Common myeloid progenitor, CD34-positive (primary cell): ENCODE measurements around the gene NUB1. TPM values are rescaled to one million over a fixed set of nuclear protein-coding genes. Genes with fewer than 3 reads are reported as not detected.
A peak's percentile ranks its signal among the peaks of the same experiment; 100 is the strongest.

ENCODE experiments used
- CTCF ChIA-PET: fragments of 350-600 bp; sonication (Branson Sonifier 250); formaldehyde crosslinking; loops from one replicate; lab custom pipeline; 2021; ENCODE audit warnings: antibody characterized with exemption; lab: Charles Lee
- POLR2A ChIA-PET: fragments of 350-600 bp; sonication (Branson Sonifier 250); formaldehyde crosslinking; loops from one replicate; lab custom pipeline; 2021; ENCODE audit warnings: antibody characterized with exemption; lab: Charles Lee
- DNase-seq, 3 donors: peaks; one replicate each; pipeline versions ENCODE4 v3.0.0 to v3.0.0-alpha.2; 2013
- H3K27ac ChIP-seq, 2 experiments: 1 replicate in 1 of 2; 2 replicates in 1 of 2; pipeline ENCODE4 v1.7.0; 2013; ENCODE audit warnings: inconsistent platforms in 2 of 2, low read length in 2 of 2, mild to moderate bottlenecking in 2 of 2, low read depth in 1 of 2, moderate library complexity in 1 of 2; ENCODE audit not compliant: severe bottlenecking in 2 of 2, insufficient read depth in 1 of 2, poor library complexity in 1 of 2
- H3K27me3 ChIP-seq, 5 experiments: replicated peaks in 2 of 5; 1 replicate in 3 of 5; 2 replicates in 2 of 5; pipeline versions ENCODE4 v1.6.1 to v1.7.0; 2013; ENCODE audit warnings: low read length in 4 of 5, mild to moderate bottlenecking in 2 of 5, moderate library complexity in 2 of 5, inconsistent platforms in 1 of 5; ENCODE audit not compliant: insufficient read depth in 5 of 5, control insufficient read depth in 4 of 5
- H3K36me3 ChIP-seq, 4 experiments: 1 replicate in 2 of 4; 2 replicates in 2 of 4; pipeline versions ENCODE4 v1.6.1 to v1.7.0; 2013; ENCODE audit warnings: low read length in 3 of 4, control low read depth in 1 of 4, mild to moderate bottlenecking in 1 of 4; ENCODE audit not compliant: control insufficient read depth in 4 of 4, insufficient read depth in 4 of 4
- H3K4me1 ChIP-seq, 4 experiments: 1 replicate in 3 of 4; 2 replicates in 1 of 4; pipeline versions ENCODE4 v1.6.1 to v1.7.1; 2013; ENCODE audit warnings: low read length in 3 of 4, mild to moderate bottlenecking in 3 of 4, control low read depth in 1 of 4, inconsistent platforms in 1 of 4, moderate library complexity in 1 of 4; ENCODE audit not compliant: control insufficient read depth in 4 of 4, insufficient read depth in 4 of 4; ENCODE audit errors: control extremely low read depth in 1 of 4
- H3K4me3 ChIP-seq, 7 experiments: 1 replicate in 4 of 7; 2 replicates in 3 of 7; pipeline versions ENCODE4 v1.5.1 to v1.7.0; 2013; ENCODE audit warnings: mild to moderate bottlenecking in 7 of 7, low read length in 6 of 7, moderate library complexity in 6 of 7, inconsistent platforms in 2 of 7, low read depth in 2 of 7, control low read depth in 1 of 7; ENCODE audit not compliant: insufficient read depth in 4 of 7, control insufficient read depth in 1 of 7; ENCODE audit errors: extremely low read depth in 1 of 7
- H3K9me3 ChIP-seq, 5 experiments: 1 replicate in 4 of 5; 2 replicates in 1 of 5; pipeline versions ENCODE4 v1.6.1 to v1.7.1; 2013; ENCODE audit warnings: low read length in 4 of 5, mild to moderate bottlenecking in 2 of 5, inconsistent platforms in 1 of 5, low read depth in 1 of 5, moderate library complexity in 1 of 5; ENCODE audit not compliant: control insufficient read depth in 4 of 5, insufficient read depth in 2 of 5; ENCODE audit errors: control extremely low read depth in 1 of 5
- WGBS: methylation state at CpG from one replicate; pipeline ENCODE4 v1.1.5; 2013; ENCODE audit not compliant: insufficient coverage; 5-methylcytosine and 5-hydroxymethylcytosine counted together
- polyA plus RNA-seq: library from polyadenylated mRNA; unstranded; fragments of 120-200 nt; gene quantifications from one replicate; pipeline ENCODE4 v1.2.1, GENCODE V29; 2013

NUB1 gene
- 73.1 TPM for polyA plus RNA-seq

- Histone ChIP-seq H3K4me3 (peak within 1 kb of the TSS; percentile 71 to 100 (median 92)), H3K27me3 (no peaks in the 10 kb centered on the region), H3K4me1 (peaks cover 10 to 18% (median 11%) of the 10 kb centered on the region in 4 experiments), H3K9me3 (no peaks in the 10 kb centered on the region), H3K36me3 (peaks cover 4 to 18% (median 12%) of the 10 kb centered on the region in 4 experiments), H3K27ac (peak within 1 kb of the TSS; percentile 33 to 84)
- POLR2A ChIA-PET: no interaction called here
- WGBS: 9% methylated on average over 60 of the region's 72 CpGs
- DNase-seq: peak; percentile 61 to 81 (median 75)
- CTCF ChIA-PET: interaction anchor here (0.6 to 3.6 kb wide), 9 partner anchors 9 to 321 kb away, joined by 3 to 20 read pairs (median 5); no protein-coding TSS in a partner anchor
Measured at GRCh38 chr7:151341357-151342101, at the start of gene NUB1. Gene NUB1 (plus strand): TSS chr7:151341812. CDS start chr7:151345350, 3,538 bp downstream.

GRCh38 chr7:151292850-151293249, 48.8 kb upstream of the NUB1 start:
- H3K36me3 ChIP-seq: no peaks in the 10 kb centered on the region
- H3K9me3 ChIP-seq: peaks cover 0 to 9% (median 0%) of the 10 kb centered on the region in 5 experiments
- ChIA-PET CTCF (interaction anchor here (2.6 kb wide), 1 partner anchor 28 kb away, joined by 6 read pairs; no protein-coding TSS in a partner anchor), POLR2A (no interaction called here)
- no peak overlapping the region for H3K27ac ChIP-seq
- peaks cover 0 to 5% (median 0%) of the 10 kb centered on the region in 4 experiments for H3K4me1 ChIP-seq
- H3K4me3 ChIP-seq: no peak overlapping the region
- DNase-seq: no peak
- peaks cover 0 to 3% (median 0%) of the 10 kb centered on the region in 5 experiments for H3K27me3 ChIP-seq
- 100% methylated on average over 2 of the region's 3 CpGs for WGBS

- peaks cover 0 to 7% (median under 1%) of the 10 kb centered on the region in 5 experiments for H3K27me3 ChIP-seq
- DNase-seq: no peak
- ChIA-PET CTCF (interaction anchor here (0.7 to 1.5 kb wide), 6 partner anchors 9 to 64 kb away, joined by 3 to 7 read pairs (median 3); no protein-coding TSS in a partner anchor), POLR2A (interaction anchor here (0.6 kb wide), 1 partner anchor 127 kb away, joined by 3 read pairs; no protein-coding TSS in a partner anchor)
- 90% methylated on average over 2 of the region's 3 CpGs for WGBS
- peaks cover 0 to 9% (median 0%) of the 10 kb centered on the region in 5 experiments for H3K9me3 ChIP-seq
- H3K36me3 ChIP-seq: no peaks in the 10 kb centered on the region
- no peak overlapping the region for H3K27ac ChIP-seq
- no peaks in the 10 kb centered on the region for H3K4me1 ChIP-seq
- H3K4me3 ChIP-seq: no peak overlapping the region
Measured at GRCh38 chr7:151296202-151296992, 45.2 kb upstream of the NUB1 start.

GRCh38 chr7:151298765-151299164, 42.8 kb upstream of the NUB1 start:
- Histone ChIP-seq H3K9me3 (peaks cover 0 to 9% (median 0%) of the 10 kb centered on the region in 5 experiments), H3K4me1 (peaks cover 0 to 7% (median 3%) of the 10 kb centered on the region in 4 experiments), H3K27ac (no peak overlapping the region), H3K27me3 (peaks cover 0 to 23% (median 8%) of the 10 kb centered on the region in 5 experiments), H3K4me3 (no peak overlapping the region), H3K36me3 (no peaks in the 10 kb centered on the region)
- ChIA-PET POLR2A (no interaction called here), CTCF (interaction anchor here (9.4 kb wide), 1 partner anchor 54 kb away, joined by 98 read pairs; no protein-coding TSS in a partner anchor)
- DNase-seq: no peak
- 0% methylated on average over 1 of the region's 5 CpGs for WGBS

- ChIA-PET CTCF (interaction anchor here (9.4 kb wide), 1 partner anchor 55 kb away, joined by 98 read pairs; no protein-coding TSS in a partner anchor), POLR2A (no interaction called here)
- 94% methylated on average over 6 of the region's 6 CpGs for WGBS
Measured at GRCh38 chr7:151299530-151299929, 42.1 kb upstream of the NUB1 start.

GRCh38 chr7:151299940-151300645, 41.5 kb upstream of the NUB1 start:
- Histone ChIP-seq H3K9me3 (peaks cover 0 to 9% (median 0%) of the 10 kb centered on the region in 5 experiments), H3K27ac (no peak overlapping the region), H3K36me3 (no peaks in the 10 kb centered on the region), H3K4me3 (no peak overlapping the region), H3K27me3 (peaks cover 0 to 27% (median 8%) of the 10 kb centered on the region in 5 experiments), H3K4me1 (peaks cover 0 to 12% (median 6%) of the 10 kb centered on the region in 4 experiments)
- WGBS: 96% methylated on average over 5 of the region's 7 CpGs
- no peak for DNase-seq
- ChIA-PET CTCF (interaction anchor here (0.9 to 9.4 kb wide), 4 partner anchors 9 to 56 kb away, joined by 3 to 98 read pairs (median 4); no protein-coding TSS in a partner anchor), POLR2A (no interaction called here)

More at GRCh38 chr7:151299530-151299929, 42.1 kb upstream of the NUB1 start:
- peak in 1 of 3 donors; percentile 16 for DNase-seq
- Histone ChIP-seq H3K27me3 (peaks cover 0 to 27% (median 8%) of the 10 kb centered on the region in 5 experiments), H3K4me3 (no peak overlapping the region), H3K4me1 (peaks cover 0 to 9% (median 5%) of the 10 kb centered on the region in 4 experiments), H3K27ac (no peak overlapping the region), H3K9me3 (peaks cover 0 to 9% (median 0%) of the 10 kb centered on the region in 5 experiments), H3K36me3 (no peaks in the 10 kb centered on the region)
